HG03135 (cell line): ENCODE data around the gene LRP5.

ENCODE experiments used
- ATAC-seq: cut with Tn5 transposase; IDR thresholded peaks from one replicate; pipeline ENCODE4 v1.9.1; 2021; ENCODE audit warnings: mild to moderate bottlenecking, moderate library complexity; ENCODE audit not compliant: unreplicated experiment

LRP5 gene

GRCh38 chr11:68328374-68329091, 16.1 kb downstream of the LRP5 start:
- no peak for ATAC-seq

- no peak for ATAC-seq
Measured at GRCh38 chr11:68329536-68329935, 17.1 kb downstream of the LRP5 start.

- no peak for ATAC-seq
Measured at GRCh38 chr11:68329978-68330699, 17.7 kb downstream of the LRP5 start.

GRCh38 chr11:68330700-68331337, 18.4 kb downstream of the LRP5 start:
- ATAC-seq: no peak

- no peak for ATAC-seq
Measured at GRCh38 chr11:68331338-68331947, 19.1 kb downstream of the LRP5 start.

- no peak for ATAC-seq
Measured at GRCh38 chr11:68332186-68332585, 19.8 kb downstream of the LRP5 start.

GRCh38 chr11:68333173-68333572, 20.8 kb downstream of the LRP5 start:
- ATAC-seq: no peak

- no peak for ATAC-seq
Measured at GRCh38 chr11:68334923-68335322, 22.5 kb downstream of the LRP5 start.

- ATAC-seq: no peak
Measured at GRCh38 chr11:68335683-68336082, 23.3 kb downstream of the LRP5 start.

GRCh38 chr11:68336716-68337115, 24.3 kb downstream of the LRP5 start:
- ATAC-seq: no peak

- ATAC-seq: no peak
Measured at GRCh38 chr11:68337399-68337835, 25.0 kb downstream of the LRP5 start.

GRCh38 chr11:68338051-68338780, 25.8 kb downstream of the LRP5 start:
- ATAC-seq: no peak

- no peak for ATAC-seq
Measured at GRCh38 chr11:68340003-68340767, 27.8 kb downstream of the LRP5 start.

- ATAC-seq: no peak
Measured at GRCh38 chr11:68340784-68341556, 28.6 kb downstream of the LRP5 start.

GRCh38 chr11:68341557-68342458, 29.4 kb downstream of the LRP5 start:
- no peak for ATAC-seq

GRCh38 chr11:68342459-68343158, 30.2 kb downstream of the LRP5 start:
- ATAC-seq: no peak

- ATAC-seq: no peak
Measured at GRCh38 chr11:68343761-68344256, 31.4 kb downstream of the LRP5 start.
